Esophagus squamous epithelium (tissue), 5 donors: ENCODE data around the gene EPAS1. TPM values are rescaled to one million over a fixed set of nuclear protein-coding genes. Genes with fewer than 3 reads are reported as not detected.

Experiments
- DNase-seq: peaks from one replicate; lab custom pipeline; 2025; lab: John Stamatoyannopoulos, UW
- H3K27ac ChIP-seq, 4 donors: fragments of 200-600 bp; sonication (generic); one replicate each; pipeline ENCODE4 v1.5.1; 2016 to 2019; ENCODE audit warnings: mild to moderate bottlenecking in 1 of 4
- H3K27me3 ChIP-seq, 4 donors: fragments of 200-600 bp; sonication (generic); 1 replicate in 3 of 4; 2 replicates in 1 of 4; pipeline versions ENCODE4 v1.5.1 to v1.6.0; 2017 to 2021; ENCODE audit warnings: antibody characterized with exemption in 1 of 4
- H3K36me3 ChIP-seq, 3 donors: fragments of 200-600 bp; sonication (generic); one replicate each; pipeline ENCODE4 v1.5.1; 2016 to 2019
- H3K4me1 ChIP-seq, 3 donors: fragments of 200-600 bp; sonication (generic); one replicate each; pipeline ENCODE4 v1.5.1; 2017 to 2019
- H3K4me3 ChIP-seq, 4 donors: fragments of 200-600 bp; sonication (generic); 1 replicate in 3 of 4; 2 replicates in 1 of 4; pipeline ENCODE4 v1.5.1; 2016 to 2019; ENCODE audit warnings: mild to moderate bottlenecking in 2 of 4, moderate library complexity in 1 of 4
- H3K9me3 ChIP-seq, 3 donors: fragments of 200-600 bp; sonication (generic); one replicate each; pipeline ENCODE4 v1.5.1; 2016 to 2019
- POLR2A ChIP-seq, 4 donors: fragments of 450-650 bp; IDR thresholded peaks; one replicate each; pipeline ENCODE4 v1.6.1; 2017; ENCODE audit warnings: antibody characterized with exemption in 4 of 4, mild to moderate bottlenecking in 4 of 4, moderate library complexity in 3 of 4
- WGBS, 2 donors: methylation state at CpG; one replicate each; pipeline ENCODE4 v1.1.5; 2018; 5-methylcytosine and 5-hydroxymethylcytosine counted together
- intact Hi-C: fragments of 100-400 bp; cut with DNase I; formaldehyde crosslinking; loops from one replicate; pipeline ENCODE4 v1.15.0; 2022
- total RNA-seq, 4 donors: library from RNA; depleted of rRNA; stranded (reverse); fragments of >200 nt; gene quantifications; one replicate each; pipeline ENCODE4 v1.1.0, GENCODE V29; 2016
- TF ChIP-seq, protein P1 (sequence below), 6 experiments: fragments of 450-650 bp in 4 of 6; fragments of 200-600 bp in 2 of 6; sonication (generic) in 2 of 6; IDR thresholded peaks; one replicate each; pipeline ENCODE4 v1.5.1; 2016 to 2019; ENCODE audit warnings: antibody characterized with exemption in 6 of 6, mild to moderate bottlenecking in 4 of 6, moderate library complexity in 4 of 6
- donor health status: DM: yes; HTN: yes; CAD: no.

Gene EPAS1
- total RNA-seq, 4 donors from 2014 or later, result 86.7 to 151 (median 105) TPM

GRCh38 chr2:46293466-46293865 lies 3.7 kb upstream of the EPAS1 start:
- Histone ChIP-seq H3K4me1 (peaks cover 4 to 14% (median 6%) of the 10 kb centered on the region in 3 donors), H3K27ac (no peak overlapping the region), H3K9me3 (no peaks in the 10 kb centered on the region), H3K36me3 (no peaks in the 10 kb centered on the region), H3K27me3 (no peaks in the 10 kb centered on the region), H3K4me3 (no peak overlapping the region)
- DNase-seq, result no peak
- 77 to 80% methylated on average over 4 of the region's 4 CpGs for WGBS, 2 donors
- no peak for TF ChIP-seq POLR2A (IDR thresholded peaks at IDR 0.05)
- TF ChIP-seq, protein P1, sequence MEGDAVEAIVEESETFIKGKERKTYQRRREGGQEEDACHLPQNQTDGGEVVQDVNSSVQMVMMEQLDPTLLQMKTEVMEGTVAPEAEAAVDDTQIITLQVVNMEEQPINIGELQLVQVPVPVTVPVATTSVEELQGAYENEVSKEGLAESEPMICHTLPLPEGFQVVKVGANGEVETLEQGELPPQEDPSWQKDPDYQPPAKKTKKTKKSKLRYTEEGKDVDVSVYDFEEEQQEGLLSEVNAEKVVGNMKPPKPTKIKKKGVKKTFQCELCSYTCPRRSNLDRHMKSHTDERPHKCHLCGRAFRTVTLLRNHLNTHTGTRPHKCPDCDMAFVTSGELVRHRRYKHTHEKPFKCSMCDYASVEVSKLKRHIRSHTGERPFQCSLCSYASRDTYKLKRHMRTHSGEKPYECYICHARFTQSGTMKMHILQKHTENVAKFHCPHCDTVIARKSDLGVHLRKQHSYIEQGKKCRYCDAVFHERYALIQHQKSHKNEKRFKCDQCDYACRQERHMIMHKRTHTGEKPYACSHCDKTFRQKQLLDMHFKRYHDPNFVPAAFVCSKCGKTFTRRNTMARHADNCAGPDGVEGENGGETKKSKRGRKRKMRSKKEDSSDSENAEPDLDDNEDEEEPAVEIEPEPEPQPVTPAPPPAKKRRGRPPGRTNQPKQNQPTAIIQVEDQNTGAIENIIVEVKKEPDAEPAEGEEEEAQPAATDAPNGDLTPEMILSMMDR (IDR thresholded peaks at IDR 0.05), result no peak
- intact Hi-C loops, result loop anchor here (10.0 kb wide), 1 partner anchor 229 kb away; no protein-coding TSS in a partner anchor

- intact Hi-C loops, result loop anchor here (10.0 kb wide), 1 partner anchor 230 kb away; no protein-coding TSS in a partner anchor
These were observed 2.9 kb upstream of the EPAS1 start for GRCh38 chr2:46294176-46294836.

DNA sequence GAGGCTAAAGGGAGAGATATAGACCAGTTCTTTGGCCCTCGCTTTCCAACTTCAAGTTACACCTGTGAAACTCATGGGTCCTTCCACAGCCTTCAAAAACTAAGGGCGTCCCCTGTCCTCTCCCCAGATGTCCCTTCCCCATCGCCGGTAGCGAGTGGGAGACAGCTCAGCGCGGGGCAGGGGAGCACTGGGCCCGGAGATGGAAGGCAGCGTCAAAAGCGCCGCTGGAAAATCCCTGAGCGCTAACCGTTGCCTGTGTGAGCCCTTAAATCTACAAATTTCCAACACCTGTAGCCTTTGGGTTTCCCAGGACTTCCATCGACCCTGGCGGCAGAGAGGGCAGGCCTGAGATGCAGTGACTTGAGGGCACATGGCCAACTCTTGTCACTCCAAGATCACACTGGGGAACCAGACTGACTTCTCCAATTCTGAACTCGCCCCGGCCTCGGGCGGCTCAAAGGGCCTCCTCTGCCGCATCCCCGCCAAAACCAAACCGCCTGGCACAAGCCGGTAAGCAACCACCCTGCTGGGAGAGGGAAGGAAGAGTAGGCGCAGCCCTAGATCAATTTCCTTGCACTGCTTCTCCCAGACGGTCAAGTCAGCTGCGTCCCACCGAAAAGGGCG lies 879 bp upstream of the EPAS1 start:
- peaks cover 4 to 43% (median 20%) of the 10 kb centered on the region in 3 donors for H3K4me1 ChIP-seq
- H3K27me3 ChIP-seq, result no peaks in the 10 kb centered on the region
- peak overlapping the region; percentile 93 to 98 (median 94) for H3K27ac ChIP-seq
- WGBS, 2 donors, result 68 to 89% methylated on average over 1 to 15 of the region's 28 CpGs
- peak overlapping the region; percentile 79 to 85 (median 81) for H3K4me3 ChIP-seq
- H3K9me3 ChIP-seq, result no peaks in the 10 kb centered on the region
- no peaks in the 10 kb centered on the region for H3K36me3 ChIP-seq
- intact Hi-C loops, result loop anchor here (10.0 kb wide), 1 partner anchor 232 kb away; no protein-coding TSS in a partner anchor
- DNase-seq, result no peak
- TF ChIP-seq, protein P1 (IDR thresholded peaks at IDR 0.05), result peak in 1 of 6 experiments; percentile 4
- TF ChIP-seq POLR2A (IDR thresholded peaks at IDR 0.05), result no peak

More at GRCh38 chr2:46294176-46294836, 2.9 kb upstream of the EPAS1 start:
- 27 to 46% methylated on average over 2 to 7 of the region's 7 CpGs for WGBS, 2 donors
- DNase-seq, result no peak
- no peak overlapping the region for H3K27ac ChIP-seq
- no peaks in the 10 kb centered on the region for H3K36me3 ChIP-seq
- no peaks in the 10 kb centered on the region for H3K9me3 ChIP-seq
- peaks cover 4 to 23% (median 6%) of the 10 kb centered on the region in 3 donors for H3K4me1 ChIP-seq
- no peak overlapping the region for H3K4me3 ChIP-seq
- no peaks in the 10 kb centered on the region for H3K27me3 ChIP-seq
- no peak for TF ChIP-seq POLR2A (IDR thresholded peaks at IDR 0.05)
- TF ChIP-seq, protein P1 (IDR thresholded peaks at IDR 0.05), result peak in 5 of 6 experiments; percentile 17 to 37 (median 24)

DNA sequence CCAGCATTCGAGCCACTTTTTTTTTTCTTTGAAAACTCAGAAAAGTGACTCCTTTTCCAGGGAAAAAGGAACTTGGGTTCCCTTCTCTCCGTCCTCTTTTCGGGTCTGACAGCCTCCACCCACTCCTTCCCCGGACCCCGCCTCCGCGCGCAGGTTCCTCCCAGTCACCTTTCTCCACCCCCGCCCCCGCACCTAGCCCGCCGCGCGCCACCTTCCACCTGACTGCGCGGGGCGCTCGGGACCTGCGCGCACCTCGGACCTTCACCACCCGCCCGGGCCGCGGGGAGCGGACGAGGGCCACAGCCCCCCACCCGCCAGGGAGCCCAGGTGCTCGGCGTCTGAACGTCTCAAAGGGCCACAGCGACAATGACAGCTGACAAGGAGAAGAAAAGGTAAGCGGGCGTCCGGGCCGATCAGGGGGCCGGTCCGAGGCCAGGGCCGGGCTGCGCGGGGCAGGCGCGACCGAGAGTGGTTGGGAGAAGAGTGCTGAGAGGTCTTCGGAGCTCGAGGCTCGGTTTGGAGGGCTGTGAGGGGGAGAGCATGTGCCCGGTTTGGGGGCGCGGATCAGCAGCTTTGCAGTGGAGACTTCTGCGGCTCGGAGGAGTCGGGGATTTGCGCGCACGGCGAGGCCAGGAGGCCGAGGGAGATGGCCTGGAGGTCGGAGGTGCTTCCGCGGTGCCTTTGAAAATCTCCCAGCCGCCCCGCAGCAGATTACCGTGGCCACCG lies 502 bp downstream of the EPAS1 start:
- TF ChIP-seq, protein P1 (IDR thresholded peaks at IDR 0.05), result peak in 2 of 6 experiments; percentile 4 to 19
- TF ChIP-seq POLR2A (IDR thresholded peaks at IDR 0.05), result peak in 2 of 4 donors; percentile 26 to 83
- peak overlapping the region; percentile 79 to 85 (median 81) for H3K4me3 ChIP-seq
- no peaks in the 10 kb centered on the region for H3K27me3 ChIP-seq
- WGBS, 2 donors, result 0 to 2% methylated on average over 32 to 38 of the region's 65 CpGs
- DNase-seq, result peak; percentile 20
- H3K36me3 ChIP-seq, result no peaks in the 10 kb centered on the region
- H3K4me1 ChIP-seq, result peaks cover 4 to 49% (median 28%) of the 10 kb centered on the region in 3 donors
- no peaks in the 10 kb centered on the region for H3K9me3 ChIP-seq
- intact Hi-C loops, result loop anchor here (10.0 kb wide), 1 partner anchor 233 kb away; no protein-coding TSS in a partner anchor
- H3K27ac ChIP-seq, result peak overlapping the region; percentile 93 to 98 (median 94)
